HCT116 (cell line): ENCODE measurements around the gene ACTC1. TPM values are rescaled to one million over a fixed set of nuclear protein-coding genes. Genes with fewer than 3 reads are reported as not detected.

Source experiments
- ATAC-seq: fragments of 200-7000 bp; cut with Tn5 transposase; 2 replicates; pipeline ENCODE4 v1.9.1; 2020; ENCODE audit warnings: mild to moderate bottlenecking, moderate library complexity
- BruUV-seq: library from RNA; stranded (reverse); fragments of 400-500 nt; replicated peaks from 2 replicates; lab custom pipeline; 2021; lab: Mats Ljungman, UMichigan
- CTCF ChIA-PET: fragments of 300-600 bp; sonication (Branson Sonifier 250); formaldehyde crosslinking; loops from one replicate; lab custom pipeline; 2021; ENCODE audit warnings: antibody characterized with exemption; lab: Charles Lee
- POLR2A ChIA-PET: fragments of 300-600, 350-600 bp; sonication (Branson Sonifier 250); formaldehyde crosslinking; loops from one replicate; lab custom pipeline; 2021; ENCODE audit warnings: antibody characterized with exemption; lab: Charles Lee
- RAD21 ChIA-PET, 2 experiments: fragments of 300-600 bp; sonication (Branson Sonifier 250); formaldehyde crosslinking; loops; one replicate each; lab custom pipeline; 2023; ENCODE audit warnings: low total read pairs in 2 of 2; ENCODE audit not compliant: uncharacterized antibody in 2 of 2, unreplicated experiment in 2 of 2, low non-redundant PET in 1 of 2; lab: Charles Lee
- DNase-seq: peaks from one replicate; pipeline ENCODE4 v3.0.0-alpha.2; 2010; ENCODE audit warnings: low read depth, low spot score
- H2AFZ ChIP-seq: fragments of 200-600 bp; shearing (Covaris generic), sonication (generic); 2 replicates; pipeline ENCODE4 v1.6.1; 2017; ENCODE audit warnings: low read depth, mixed run types, mixed read lengths, antibody characterized with exemption, low read length; ENCODE audit not compliant: poor library complexity, severe bottlenecking
- H3K27ac ChIP-seq: 2 replicates; pipeline ENCODE4 v1.5.1; 2012; ENCODE audit warnings: low read depth, low read length
- H3K27me3 ChIP-seq: fragments of 200-600 bp; sonication (generic); 2 replicates; pipeline ENCODE4 v1.6.1; 2016; ENCODE audit warnings: mixed run types, low read length, mixed read lengths; ENCODE audit not compliant: insufficient read depth
- H3K36me3 ChIP-seq, 2 experiments: fragments of 200-500 bp in 1 of 2; fragments of 200-600 bp in 1 of 2; sonication (Bioruptor generic) in 1 of 2; sonication (generic) in 1 of 2; 2 replicates each; pipeline versions ENCODE4 v1.5.1 to v1.6.1; 2014 to 2016; ENCODE audit warnings: low read length in 2 of 2, inconsistent platforms in 1 of 2, mixed read lengths in 1 of 2, mixed run types in 1 of 2; ENCODE audit not compliant: insufficient read depth in 2 of 2, control insufficient read depth in 1 of 2
- H3K4me1 ChIP-seq, 2 experiments: fragments of 200-600 bp in 1 of 2; sonication (generic) in 1 of 2; 2 replicates each; pipeline versions ENCODE4 v1.5.1 to v1.6.1; 2012 to 2017; ENCODE audit warnings: low read length in 2 of 2, inconsistent platforms in 1 of 2, mild to moderate bottlenecking in 1 of 2, mixed read lengths in 1 of 2, mixed run types in 1 of 2, moderate library complexity in 1 of 2; ENCODE audit not compliant: insufficient read depth in 2 of 2, control insufficient read depth in 1 of 2
- H3K4me2 ChIP-seq: fragments of 200-600 bp; sonication (generic); 2 replicates; pipeline ENCODE4 v1.6.1; 2017; ENCODE audit warnings: mixed run types, low read length, mixed read lengths
- H3K4me3 ChIP-seq, 2 experiments: fragments of 200-600 bp in 1 of 2; sonication (generic) in 1 of 2; replicated peaks in 1 of 2; 2 replicates each; pipeline ENCODE4 v1.5.1; 2011 to 2016; ENCODE audit warnings: low read length in 2 of 2, control low read depth in 1 of 2, low read depth in 1 of 2, mild to moderate bottlenecking in 1 of 2, mixed read lengths in 1 of 2, mixed run types in 1 of 2
- H3K79me2 ChIP-seq: fragments of 200-600 bp; sonication (generic); 2 replicates; pipeline ENCODE4 v1.6.1; 2017; ENCODE audit warnings: mild to moderate bottlenecking, mixed run types, low read length, moderate library complexity, mixed read lengths; ENCODE audit not compliant: insufficient read depth
- H3K9ac ChIP-seq: fragments of 200-600 bp; sonication (generic); 2 replicates; pipeline ENCODE4 v1.6.1; 2016; ENCODE audit warnings: low read length, mixed read lengths
- H3K9me2 ChIP-seq: fragments of 200-600 bp; sonication (generic), shearing (Covaris generic); 2 replicates; pipeline ENCODE4 v1.6.1; 2017; ENCODE audit warnings: mixed run types, mild to moderate bottlenecking, moderate library complexity; ENCODE audit not compliant: insufficient read depth
- H3K9me3 ChIP-seq, 2 experiments: fragments of 200-500 bp in 1 of 2; fragments of 200-600 bp in 1 of 2; sonication (Bioruptor generic) in 1 of 2; sonication (generic) in 1 of 2; 2 replicates each; pipeline ENCODE4 v1.6.1; 2014 to 2017; ENCODE audit warnings: low read length in 2 of 2, mixed read lengths in 2 of 2, inconsistent platforms in 1 of 2, low read depth in 1 of 2, mild to moderate bottlenecking in 1 of 2, mixed run types in 1 of 2, moderate library complexity in 1 of 2; ENCODE audit not compliant: control insufficient read depth in 1 of 2, insufficient read depth in 1 of 2
- H4K20me1 ChIP-seq: fragments of 200-600 bp; sonication (generic), shearing (Covaris generic); 2 replicates; pipeline ENCODE4 v1.6.1; 2017; ENCODE audit warnings: mixed run types, mild to moderate bottlenecking, moderate library complexity; ENCODE audit not compliant: insufficient read depth
- CEBPB ChIP-seq: IDR thresholded peaks from 2 replicates; pipeline ENCODE4 v1.6.1; 2012; ENCODE audit warnings: low read depth
- CTCF ChIP-seq, 3 experiments: fragments of 200-600 bp in 1 of 3; sonication (generic) in 1 of 3; IDR thresholded peaks in 2 of 3; conservative IDR thresholded peaks in 1 of 3; 2 replicates each; pipeline ENCODE4 v1.5.1; 2012 to 2017; ENCODE audit warnings: low read depth in 2 of 3, low read length in 2 of 3, antibody characterized with exemption in 1 of 3, borderline replicate concordance in 1 of 3, control low read depth in 1 of 3, mild to moderate bottlenecking in 1 of 3, mixed read lengths in 1 of 3, mixed run types in 1 of 3, moderate library complexity in 1 of 3; ENCODE audit not compliant: insufficient read depth in 1 of 3
- ELF1 ChIP-seq: IDR thresholded peaks from 2 replicates; pipeline ENCODE4 v1.6.1; 2012; ENCODE audit warnings: low read depth, borderline replicate concordance
- FOSL1 ChIP-seq: IDR thresholded peaks from 2 replicates; pipeline ENCODE4 v1.6.1; 2012; ENCODE audit warnings: low read depth
- REST ChIP-seq: IDR thresholded peaks from 2 replicates; pipeline ENCODE4 v1.6.1; 2012; ENCODE audit warnings: low read depth
- SP1 ChIP-seq: IDR thresholded peaks from 2 replicates; pipeline ENCODE4 v1.6.1; 2012; ENCODE audit warnings: low read depth
- ZBTB33 ChIP-seq: IDR thresholded peaks from 2 replicates; pipeline ENCODE4 v1.6.1; 2011; ENCODE audit warnings: mild to moderate bottlenecking, low read length, moderate library complexity; ENCODE audit not compliant: insufficient replicate concordance; ENCODE audit errors: extremely low read depth
- intact Hi-C: fragments of 100-400 bp; cut with micrococcal nuclease; formaldehyde crosslinking; loops from 2 replicates; pipeline ENCODE4 v1.10.0; 2022
- total RNA-seq: library from RNA; stranded (reverse); gene quantifications from one replicate; pipeline ENCODE4 v1.2.1, GENCODE V29; 2021; ENCODE audit not compliant: unreplicated experiment

ACTC1 gene
- total RNA-seq, 1 experiment from 2014 or later, result not detected

- intact Hi-C loops, result no loop called here
- H3K9me3 ChIP-seq, result no peaks in the 10 kb centered on the region
- H3K36me3 ChIP-seq, result no peaks in the 10 kb centered on the region
- H3K27ac ChIP-seq, result no peak overlapping the region
- no peak overlapping the region for H3K9ac ChIP-seq
- H3K4me2 ChIP-seq, result no peak overlapping the region
- DNase-seq (no peak), ATAC-seq (no peak)
- TF ChIP-seq CTCF (IDR thresholded peaks at IDR 0.05 in 2 of 3, conservative IDR thresholded peaks at IDR 0.05 in 1 of 3; ENCODE audit: borderline replicate concordance in 1 of 3, insufficient read depth in 1 of 3, low read depth in 2 of 3, low read length in 2 of 3) (no peak), FOSL1 (no peak), REST (no peak), CEBPB (no peak), ZBTB33 (no peak), SP1 (no peak), ELF1 (no peak)
- BruUV-seq, result no TSS peak
- no peaks in the 10 kb centered on the region for H3K79me2 ChIP-seq
- H3K4me1 ChIP-seq, result no peaks in the 10 kb centered on the region
- no peaks in the 10 kb centered on the region for H3K9me2 ChIP-seq
- ChIA-PET CTCF (no interaction called here), RAD21 (no interaction called here), POLR2A (no interaction called here)
- peaks cover 71% of the 10 kb centered on the region for H3K27me3 ChIP-seq
- H2AFZ ChIP-seq, result no peak overlapping the region
- no peak overlapping the region for H3K4me3 ChIP-seq
- H4K20me1 ChIP-seq, result no peaks in the 10 kb centered on the region
Measured at GRCh38 chr15:34791701-34792100, 3.6 kb downstream of the ACTC1 start.
